ENCODE measurements around the gene ZNF750. TPM values are rescaled to one million over a fixed set of nuclear protein-coding genes. Genes with fewer than 3 reads are reported as not detected.

The ZNF750 gene
- total and polyA plus RNA-seq, 4 donors = 0.02 to 0.08 TPM; not detected in 2

- Histone ChIP-seq H3K9me3 (ENCODE audit: control insufficient read depth in 4 of 4, low read length in 3 of 4) (no peaks in the 10 kb centered on the region), H3K9ac (ENCODE audit: low read depth in 1 of 2, low read length in 2 of 2) (no peak overlapping the region), H3K36me3 (ENCODE audit: control insufficient read depth in 4 of 4, insufficient read depth in 3 of 4, low read depth in 1 of 4, low read length in 3 of 4) (peaks cover 4 to 15% (median 10%) of the 10 kb centered on the region in 4 donors), H3K4me3 (ENCODE audit: low read depth in 1 of 3, low read length in 3 of 3) (no peak overlapping the region), H3K27ac (ENCODE audit: low read depth in 1 of 2, low read length in 2 of 2) (no peak overlapping the region), H3K4me1 (ENCODE audit: control insufficient read depth in 4 of 4, insufficient read depth in 4 of 4, low read length in 3 of 4) (peaks cover 0 to 2% (median 0%) of the 10 kb centered on the region in 4 donors), H3K27me3 (ENCODE audit: control insufficient read depth in 4 of 4, insufficient read depth in 4 of 4, low read length in 3 of 4) (no peaks in the 10 kb centered on the region)
- DNase-seq (ENCODE audit: low spot score) = no peak
- no peak for TF ChIP-seq FOXA2 (IDR thresholded peaks at IDR 0.05)
- 95% methylated on average over 19 of the region's 19 CpGs for WGBS
Observed at GRCh38 chr17:82873521-82873920, 33.7 kb upstream of the ZNF750 start.

GRCh38 chr17:82872591-82873520 is 33.0 kb upstream of the ZNF750 start:
- Histone ChIP-seq H3K9me3 (ENCODE audit: control insufficient read depth in 4 of 4, low read length in 3 of 4) (no peaks in the 10 kb centered on the region), H3K4me3 (ENCODE audit: low read depth in 1 of 3, low read length in 3 of 3) (no peak overlapping the region), H3K27ac (ENCODE audit: low read depth in 1 of 2, low read length in 2 of 2) (no peak overlapping the region), H3K27me3 (ENCODE audit: control insufficient read depth in 4 of 4, insufficient read depth in 4 of 4, low read length in 3 of 4) (no peaks in the 10 kb centered on the region), H3K9ac (ENCODE audit: low read depth in 1 of 2, low read length in 2 of 2) (no peak overlapping the region), H3K36me3 (ENCODE audit: control insufficient read depth in 4 of 4, insufficient read depth in 3 of 4, low read depth in 1 of 4, low read length in 3 of 4) (peaks cover 4 to 15% (median 10%) of the 10 kb centered on the region in 4 donors), H3K4me1 (ENCODE audit: control insufficient read depth in 4 of 4, insufficient read depth in 4 of 4, low read length in 3 of 4) (peaks cover 0 to 2% (median 0%) of the 10 kb centered on the region in 4 donors)
- WGBS = 94% methylated on average over 33 of the region's 33 CpGs
- no peak for DNase-seq (ENCODE audit: low spot score)
- TF ChIP-seq TAF1 (conservative IDR thresholded peaks at IDR 0.05) (no peak), NR2F2 (IDR thresholded peaks at IDR 0.05) (no peak), FOXA2 (IDR thresholded peaks at IDR 0.05) (no peak), RAD21 (IDR thresholded peaks at IDR 0.05) (no peak), EGR1 (IDR thresholded peaks at IDR 0.05; ENCODE audit: low read depth in 2 of 2) (no peak), ZBTB33 (IDR thresholded peaks at IDR 0.05) (no peak), FOXA1 (IDR thresholded peaks at IDR 0.05) (no peak), GABPA (IDR thresholded peaks at IDR 0.05 in 1 of 2, conservative IDR thresholded peaks at IDR 0.05 in 1 of 2) (no peak), MAX (IDR thresholded peaks at IDR 0.05) (no peak), SP1 (IDR thresholded peaks at IDR 0.05) (no peak), JUND (IDR thresholded peaks at IDR 0.05) (no peak), HNF4A (conservative IDR thresholded peaks at IDR 0.05) (no peak)
- TF ChIP-seq, protein P1, sequence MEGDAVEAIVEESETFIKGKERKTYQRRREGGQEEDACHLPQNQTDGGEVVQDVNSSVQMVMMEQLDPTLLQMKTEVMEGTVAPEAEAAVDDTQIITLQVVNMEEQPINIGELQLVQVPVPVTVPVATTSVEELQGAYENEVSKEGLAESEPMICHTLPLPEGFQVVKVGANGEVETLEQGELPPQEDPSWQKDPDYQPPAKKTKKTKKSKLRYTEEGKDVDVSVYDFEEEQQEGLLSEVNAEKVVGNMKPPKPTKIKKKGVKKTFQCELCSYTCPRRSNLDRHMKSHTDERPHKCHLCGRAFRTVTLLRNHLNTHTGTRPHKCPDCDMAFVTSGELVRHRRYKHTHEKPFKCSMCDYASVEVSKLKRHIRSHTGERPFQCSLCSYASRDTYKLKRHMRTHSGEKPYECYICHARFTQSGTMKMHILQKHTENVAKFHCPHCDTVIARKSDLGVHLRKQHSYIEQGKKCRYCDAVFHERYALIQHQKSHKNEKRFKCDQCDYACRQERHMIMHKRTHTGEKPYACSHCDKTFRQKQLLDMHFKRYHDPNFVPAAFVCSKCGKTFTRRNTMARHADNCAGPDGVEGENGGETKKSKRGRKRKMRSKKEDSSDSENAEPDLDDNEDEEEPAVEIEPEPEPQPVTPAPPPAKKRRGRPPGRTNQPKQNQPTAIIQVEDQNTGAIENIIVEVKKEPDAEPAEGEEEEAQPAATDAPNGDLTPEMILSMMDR (IDR thresholded peaks at IDR 0.05; ENCODE audit: low read depth, low read length, missing input control) = no peak
